GM12892 (cell line): ENCODE measurements around the gene SRF.

Source experiments
- POLR2A ChIP-seq: IDR thresholded peaks from 2 replicates; pipeline ENCODE4 v1.6.1; 2011; ENCODE audit warnings: low read depth, low read length, control low read depth
- POLR2AphosphoS5 ChIP-seq: IDR thresholded peaks from 2 replicates; pipeline ENCODE4 v1.6.1; 2011; ENCODE audit warnings: low read depth, low read length, control low read depth

GRCh38 chr6:43192911-43193310 lies 21.8 kb downstream of the SRF start:
- TF ChIP-seq POLR2A (no peak), POLR2AphosphoS5 (no peak)
